SK-N-SH treated with all-trans-retinoic acid at 6 μM for 48 hours (cell line): ENCODE results near the gene LGALS9.
A peak's percentile ranks its signal among the peaks of the same experiment; 100 is the strongest.
"Not testable (repeated sequence)": the region's sequence is repeated elsewhere in the genome, so short reads cannot be mapped to it uniquely, and the experiment has no call there.

Experiments used
- ATAC-seq: fragments of 200-7000 bp; cut with Tn5 transposase; 3 replicates; pipeline ENCODE4 v1.9.1; 2020; ENCODE audit warnings: mild to moderate bottlenecking, moderate library complexity
- ARNTL ChIP-seq: fragments of 450-650 bp; formaldehyde crosslinking; IDR thresholded peaks from 2 replicates; pipeline ENCODE4 v1.5.0; 2020; ENCODE audit warnings: low read depth, mild to moderate bottlenecking, moderate library complexity, borderline replicate concordance
- BACH2 ChIP-seq: fragments of 250-450 bp; sonication (Bioruptor Pico); IDR thresholded peaks from 2 replicates; pipeline ENCODE4 v1.9.0; 2021; ENCODE audit warnings: mild to moderate bottlenecking, borderline replicate concordance
- CSDC2 ChIP-seq: fragments of 250-450 bp; sonication (Bioruptor Pico); IDR thresholded peaks from 2 replicates; pipeline ENCODE4 v1.5.0; 2020; ENCODE audit warnings: mild to moderate bottlenecking, moderate library complexity
- GLIS3 ChIP-seq: fragments of 250-450 bp; sonication (Bioruptor Pico); IDR thresholded peaks from 2 replicates; pipeline ENCODE4 v1.5.0; 2020; ENCODE audit warnings: mild to moderate bottlenecking, moderate library complexity
- ISL1 ChIP-seq: fragments of 250-450 bp; sonication (Bioruptor Pico); IDR thresholded peaks from 2 replicates; pipeline ENCODE4 v2.1.2; 2022; ENCODE audit warnings: mild to moderate bottlenecking, moderate library complexity
- OSR1 ChIP-seq: fragments of 250-450 bp; sonication (Bioruptor Pico); IDR thresholded peaks from 2 replicates; pipeline ENCODE4 v1.8.0; 2022; ENCODE audit warnings: moderate library complexity, mild to moderate bottlenecking, inconsistent platforms
- PATZ1 ChIP-seq: fragments of 250-450 bp; sonication (Bioruptor Pico); IDR thresholded peaks from 2 replicates; pipeline ENCODE4 v1.8.0; 2020; ENCODE audit warnings: mild to moderate bottlenecking, moderate library complexity, borderline replicate concordance
- POU6F1 ChIP-seq: fragments of 250-450 bp; sonication (Bioruptor Pico); IDR thresholded peaks from 2 replicates; pipeline ENCODE4 v1.8.0; 2021; ENCODE audit warnings: low read depth, mild to moderate bottlenecking, moderate library complexity, borderline replicate concordance
- PPARA ChIP-seq: fragments of 250-450 bp; sonication (Bioruptor Pico); IDR thresholded peaks from 2 replicates; pipeline ENCODE4 v1.5.0; 2020; ENCODE audit warnings: mild to moderate bottlenecking, borderline replicate concordance
- RARB ChIP-seq: fragments of 250-450 bp; sonication (Bioruptor Pico); IDR thresholded peaks from 2 replicates; pipeline ENCODE4 v1.8.0; 2021; ENCODE audit warnings: mild to moderate bottlenecking, moderate library complexity
- SNAI2 ChIP-seq: fragments of 250-450 bp; sonication (Bioruptor Pico); IDR thresholded peaks from 2 replicates; pipeline ENCODE4 v1.5.0; 2020; ENCODE audit warnings: mild to moderate bottlenecking, moderate library complexity
- TOX ChIP-seq: fragments of 250-450 bp; sonication (Bioruptor Pico); IDR thresholded peaks from 2 replicates; pipeline ENCODE4 v1.8.0; 2021; ENCODE audit warnings: mild to moderate bottlenecking, moderate library complexity, borderline replicate concordance
- ZC3H10 ChIP-seq: fragments of 250-450 bp; sonication (Bioruptor Pico); IDR thresholded peaks from 2 replicates; pipeline ENCODE4 v1.5.1; 2021; ENCODE audit warnings: mild to moderate bottlenecking, moderate library complexity
- ZFP3 ChIP-seq: fragments of 250-450 bp; sonication (Bioruptor Pico); IDR thresholded peaks from 2 replicates; pipeline ENCODE4 v1.5.0; 2020; ENCODE audit warnings: mild to moderate bottlenecking, moderate library complexity
- ZNF8 ChIP-seq: fragments of 450-650 bp; formaldehyde crosslinking; IDR thresholded peaks from 2 replicates; pipeline ENCODE4 v1.5.0; 2020; ENCODE audit warnings: mild to moderate bottlenecking, moderate library complexity
- TF ChIP-seq, protein P1 (sequence below): fragments of 250-450 bp; sonication (Bioruptor Pico); IDR thresholded peaks from 2 replicates; pipeline ENCODE4 v1.5.0; 2020; ENCODE audit warnings: mild to moderate bottlenecking, moderate library complexity

The LGALS9 gene

DNA sequence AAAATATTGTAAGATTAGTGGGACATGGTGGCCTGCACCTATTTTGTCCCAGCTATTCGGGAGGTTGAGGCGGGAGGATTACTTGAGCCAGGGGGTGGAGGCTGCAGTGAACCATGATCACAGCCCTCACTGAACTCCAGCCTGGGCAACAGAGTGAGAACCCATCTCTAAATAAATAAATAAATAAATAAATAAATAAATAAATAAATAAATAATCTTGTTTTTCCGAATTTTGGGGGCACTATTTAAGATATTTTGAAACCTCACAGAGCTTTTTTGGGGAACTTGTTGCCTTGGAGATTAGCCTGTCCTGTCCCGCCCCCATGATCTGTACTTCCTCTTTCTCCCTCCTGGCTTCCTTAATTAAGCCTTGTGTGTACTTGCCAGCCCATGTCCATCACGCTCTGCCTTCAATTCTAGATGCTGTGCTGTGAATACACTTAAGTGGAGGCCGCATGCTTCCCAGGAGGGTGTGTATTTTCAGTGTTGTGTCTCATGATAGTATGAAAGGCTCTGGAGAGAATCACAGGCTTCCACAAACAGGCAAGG is 4.4 kb downstream of the LGALS9 start:
- no peak for TF ChIP-seq POU6F1 (CRISPR knock-in tag)
- TF ChIP-seq ISL1 (CRISPR knock-in tag), result no peak
- no peak for TF ChIP-seq ZNF8 (CRISPR knock-in tag)
- ATAC-seq, result no peak

DNA sequence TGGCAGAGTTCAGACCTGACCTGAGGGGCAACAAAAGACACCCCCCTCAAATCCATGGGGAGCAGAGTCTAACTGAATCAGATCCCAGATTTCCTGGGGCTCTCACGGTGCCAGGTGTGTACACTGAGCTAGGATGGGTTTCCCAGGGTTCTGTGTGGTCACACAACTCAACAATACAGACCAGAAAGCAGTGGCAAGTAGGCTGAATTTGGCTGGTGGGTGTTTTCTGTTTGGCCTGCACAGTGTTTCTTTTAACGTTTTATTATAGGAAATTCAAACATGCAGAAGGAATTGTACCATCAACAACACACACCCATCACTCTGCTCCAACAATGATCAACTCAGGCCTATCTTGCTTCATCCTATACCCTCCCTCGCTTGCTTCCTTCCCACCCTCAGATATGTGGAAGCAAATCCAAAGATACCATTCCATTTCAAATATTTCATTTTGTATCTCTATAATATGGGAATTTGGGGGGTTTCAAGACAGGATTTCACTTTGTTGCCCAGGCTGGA is 5.1 kb downstream of the LGALS9 start:
- not testable (repeated sequence) for ATAC-seq

DNA sequence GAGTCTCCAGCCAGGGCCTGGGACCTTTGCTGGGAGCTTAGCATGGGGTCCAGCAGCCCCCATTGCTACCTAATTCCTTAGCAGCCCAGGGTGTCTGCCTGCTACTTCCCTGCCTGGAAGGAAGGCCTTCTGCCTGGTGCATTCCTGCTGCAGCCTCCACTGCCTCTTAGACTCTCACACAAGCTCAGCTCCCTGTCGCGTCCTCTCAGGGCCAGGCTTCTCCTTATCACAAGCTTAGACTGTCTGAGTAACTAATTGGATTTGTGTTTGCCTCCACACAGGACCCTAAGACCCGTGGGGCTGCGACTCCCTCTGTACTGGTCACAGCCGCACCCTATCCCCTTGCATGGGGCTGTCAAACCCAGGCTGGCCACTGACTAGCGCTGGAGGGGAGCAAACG is 6.8 kb downstream of the LGALS9 start:
- not testable (repeated sequence) for ATAC-seq

DNA sequence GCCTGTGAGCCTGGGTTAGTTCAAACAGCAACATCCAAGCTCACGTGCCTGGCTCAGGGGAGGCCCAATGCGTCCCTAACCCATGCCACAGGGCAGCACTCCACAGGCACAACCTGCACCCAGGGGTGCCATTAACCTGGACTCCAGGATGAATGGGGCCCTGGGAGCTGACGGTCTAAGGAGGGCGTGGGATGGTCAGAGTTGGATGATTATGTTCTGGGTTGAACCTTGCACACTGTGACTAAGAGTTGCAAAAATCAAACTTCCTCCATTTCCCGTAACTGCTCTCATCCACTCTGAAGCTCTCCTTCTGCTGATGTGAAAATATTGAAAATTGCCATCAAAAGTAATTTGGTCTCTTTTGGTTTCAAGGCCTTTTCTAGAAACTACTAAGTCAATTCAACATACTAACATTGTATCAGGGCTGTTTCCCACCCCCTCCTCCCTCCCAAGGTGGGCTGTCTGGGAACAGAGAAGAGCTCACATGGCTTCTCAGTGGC is 7.5 kb downstream of the LGALS9 start:
- ATAC-seq, result not testable (repeated sequence)

GRCh38 chr17:27640790-27641189 is 9.8 kb downstream of the LGALS9 start:
- ATAC-seq, result no peak
- TF ChIP-seq SNAI2 (CRISPR knock-in tag) (no peak), ZFP3 (no peak), ISL1 (CRISPR knock-in tag) (no peak), TOX (no peak), ARNTL (CRISPR knock-in tag) (no peak), RARB (no peak), GLIS3 (CRISPR knock-in tag) (no peak), BACH2 (CRISPR knock-in tag) (no peak), OSR1 (CRISPR knock-in tag) (no peak), ZC3H10 (CRISPR knock-in tag) (no peak), CSDC2 (CRISPR knock-in tag) (no peak), PPARA (no peak), ZNF8 (CRISPR knock-in tag) (no peak), POU6F1 (CRISPR knock-in tag) (no peak)
- TF ChIP-seq, protein P1, sequence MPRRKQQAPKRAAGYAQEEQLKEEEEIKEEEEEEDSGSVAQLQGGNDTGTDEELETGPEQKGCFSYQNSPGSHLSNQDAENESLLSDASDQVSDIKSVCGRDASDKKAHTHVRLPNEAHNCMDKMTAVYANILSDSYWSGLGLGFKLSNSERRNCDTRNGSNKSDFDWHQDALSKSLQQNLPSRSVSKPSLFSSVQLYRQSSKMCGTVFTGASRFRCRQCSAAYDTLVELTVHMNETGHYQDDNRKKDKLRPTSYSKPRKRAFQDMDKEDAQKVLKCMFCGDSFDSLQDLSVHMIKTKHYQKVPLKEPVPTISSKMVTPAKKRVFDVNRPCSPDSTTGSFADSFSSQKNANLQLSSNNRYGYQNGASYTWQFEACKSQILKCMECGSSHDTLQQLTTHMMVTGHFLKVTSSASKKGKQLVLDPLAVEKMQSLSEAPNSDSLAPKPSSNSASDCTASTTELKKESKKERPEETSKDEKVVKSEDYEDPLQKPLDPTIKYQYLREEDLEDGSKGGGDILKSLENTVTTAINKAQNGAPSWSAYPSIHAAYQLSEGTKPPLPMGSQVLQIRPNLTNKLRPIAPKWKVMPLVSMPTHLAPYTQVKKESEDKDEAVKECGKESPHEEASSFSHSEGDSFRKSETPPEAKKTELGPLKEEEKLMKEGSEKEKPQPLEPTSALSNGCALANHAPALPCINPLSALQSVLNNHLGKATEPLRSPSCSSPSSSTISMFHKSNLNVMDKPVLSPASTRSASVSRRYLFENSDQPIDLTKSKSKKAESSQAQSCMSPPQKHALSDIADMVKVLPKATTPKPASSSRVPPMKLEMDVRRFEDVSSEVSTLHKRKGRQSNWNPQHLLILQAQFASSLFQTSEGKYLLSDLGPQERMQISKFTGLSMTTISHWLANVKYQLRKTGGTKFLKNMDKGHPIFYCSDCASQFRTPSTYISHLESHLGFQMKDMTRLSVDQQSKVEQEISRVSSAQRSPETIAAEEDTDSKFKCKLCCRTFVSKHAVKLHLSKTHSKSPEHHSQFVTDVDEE (CRISPR knock-in tag), result no peak

GRCh38 chr17:27644586-27644985 is 13.6 kb downstream of the LGALS9 start:
- TF ChIP-seq PATZ1 (no peak), PPARA (no peak), TOX (no peak)
- TF ChIP-seq, all 23 proteins: peak for 0
- no peak for ATAC-seq

DNA sequence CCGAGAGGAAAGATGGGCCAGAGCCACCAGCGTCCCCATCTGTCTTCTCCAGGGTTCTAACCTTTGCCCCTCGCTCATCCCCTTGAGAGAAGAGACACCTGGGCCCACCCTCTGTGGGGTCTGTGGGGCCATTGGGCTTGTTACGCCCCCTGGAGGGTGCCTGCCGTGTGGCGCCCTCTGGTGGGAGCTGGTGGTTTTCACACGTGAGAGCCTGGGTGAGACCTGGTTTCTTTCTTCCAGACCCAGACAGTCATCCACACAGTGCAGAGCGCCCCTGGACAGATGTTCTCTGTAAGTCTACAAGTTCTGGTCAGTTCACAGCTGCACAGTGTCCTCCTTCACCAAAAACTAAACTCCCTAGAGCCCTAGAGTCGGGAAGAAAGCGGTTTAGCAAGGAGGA is 14.6 kb downstream of the LGALS9 start:
- peak; percentile 71 for ATAC-seq
